Transverse colon (tissue), 3 donors: ENCODE results near the gene TJP3.

ENCODE experiments used
- CTCF ChIP-seq, 5 experiments: fragments of 200-600 bp in 3 of 5; fragments of 450-650 bp in 2 of 5; sonication (generic) in 3 of 5; IDR thresholded peaks; 1 replicate in 2 of 5; 2 replicates in 3 of 5; pipeline ENCODE4 v1.5.1; 2016 to 2017; ENCODE audit warnings: antibody characterized with exemption in 5 of 5, inconsistent platforms in 3 of 5, mild to moderate bottlenecking in 2 of 5, moderate library complexity in 1 of 5
- EP300 ChIP-seq: sonication (generic); formaldehyde crosslinking; IDR thresholded peaks from one replicate; pipeline ENCODE4 v1.6.1; 2017; ENCODE audit warnings: antibody characterized with exemption, low read depth

GRCh38 chr19:3767050-3767449 lies 58.9 kb downstream of the TJP3 start:
- TF ChIP-seq EP300 (no peak), CTCF (IDR thresholded peaks at IDR 0.05) (no peak)
